HG02610 (cell line): ENCODE measurements around the gene ZMAT2.
"Not testable (repeated sequence)": the region's sequence is repeated elsewhere in the genome, so short reads cannot be mapped to it uniquely, and the experiment has no call there.

Experiments
- ATAC-seq: cut with Tn5 transposase; IDR thresholded peaks from one replicate; pipeline ENCODE4 v1.9.1; 2021; ENCODE audit warnings: mild to moderate bottlenecking, moderate library complexity; ENCODE audit not compliant: unreplicated experiment

ZMAT2 gene

GRCh38 chr5:140707812-140708211 is 7.6 kb downstream of the ZMAT2 start:
- no peak for ATAC-seq

GRCh38 chr5:140708787-140709186 is 8.5 kb downstream of the ZMAT2 start:
- not testable (repeated sequence) for ATAC-seq

GRCh38 chr5:140710899-140711552 is 10.8 kb downstream of the ZMAT2 start:
- peak; percentile 89 for ATAC-seq

DNA sequence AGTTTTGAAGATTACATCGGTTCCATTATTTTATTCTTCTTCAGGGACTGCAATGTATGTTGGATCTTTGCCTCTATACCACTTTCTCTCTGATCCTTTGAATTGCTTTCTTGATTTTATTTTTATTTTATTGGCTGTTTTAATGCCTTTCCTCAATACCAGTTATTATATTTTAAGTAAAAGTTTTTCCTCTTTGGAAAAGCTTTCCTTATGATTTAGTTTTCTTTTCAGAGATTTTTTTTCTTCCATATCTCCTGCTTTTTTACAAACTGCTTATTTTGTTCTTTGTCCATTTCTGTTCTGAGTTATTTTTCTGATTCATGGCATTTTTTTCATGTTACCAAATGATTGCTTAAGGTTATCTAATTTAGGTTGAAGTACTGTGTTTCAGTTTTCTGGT is 11.5 kb downstream of the ZMAT2 start:
- no peak for ATAC-seq

- no peak for ATAC-seq
Observed at GRCh38 chr5:140713562-140714094, 13.4 kb downstream of the ZMAT2 start.

GRCh38 chr5:140716238-140716637 is 16.0 kb downstream of the ZMAT2 start:
- ATAC-seq, result not testable (repeated sequence)

- ATAC-seq, result no peak
Observed at GRCh38 chr5:140718266-140718592, 18.0 kb downstream of the ZMAT2 start.

GRCh38 chr5:140720738-140721137 is 20.5 kb downstream of the ZMAT2 start:
- ATAC-seq, result not testable (repeated sequence)

DNA sequence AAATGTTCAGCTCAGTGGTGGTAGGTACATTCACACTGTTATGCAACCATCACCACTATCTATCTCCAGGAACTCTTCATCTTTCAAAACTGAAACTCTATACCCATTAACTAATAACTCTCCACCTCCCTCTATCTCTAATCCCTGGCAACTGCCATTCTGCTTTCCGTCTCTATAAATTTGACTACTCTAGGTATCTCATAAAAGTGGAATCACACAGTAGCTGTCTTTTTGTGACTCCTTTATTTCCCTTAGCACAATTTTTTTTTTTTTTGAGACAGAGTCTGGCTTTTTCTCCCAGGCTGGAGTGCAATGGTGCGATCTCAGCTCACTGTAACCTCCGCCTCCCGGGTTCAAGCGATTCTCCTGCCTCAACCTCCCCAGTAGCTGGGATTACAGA is 21.1 kb downstream of the ZMAT2 start:
- not testable (repeated sequence) for ATAC-seq

- ATAC-seq, result peak; percentile 96
Observed at GRCh38 chr5:140725799-140726471, 25.7 kb downstream of the ZMAT2 start.

- ATAC-seq, result no peak
Observed at GRCh38 chr5:140733098-140733497, 32.9 kb downstream of the ZMAT2 start.

- ATAC-seq, result no peak
Observed at GRCh38 chr5:140734354-140734753, 34.1 kb downstream of the ZMAT2 start.

- no peak for ATAC-seq
Observed at GRCh38 chr5:140737486-140737885, 37.2 kb downstream of the ZMAT2 start.

DNA sequence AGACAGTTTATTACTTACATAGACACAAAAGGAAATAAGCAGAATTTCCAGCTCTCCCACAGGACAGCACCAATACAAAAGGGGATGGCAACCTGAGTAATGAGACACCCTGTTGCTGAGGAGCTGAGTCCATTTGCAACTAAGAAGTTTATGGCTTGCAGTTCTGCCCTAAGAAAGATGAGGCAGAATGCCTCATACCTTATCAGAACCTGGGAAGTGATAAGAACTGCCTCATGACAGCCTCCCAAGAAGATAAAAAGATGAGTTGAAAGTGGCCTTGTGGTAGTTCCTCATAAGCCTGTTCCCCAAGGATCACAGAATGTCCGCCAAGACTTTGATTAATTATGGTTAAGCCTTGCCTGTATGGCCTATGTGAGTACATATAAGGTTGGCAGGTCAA is 41.7 kb downstream of the ZMAT2 start:
- ATAC-seq, result no peak

DNA sequence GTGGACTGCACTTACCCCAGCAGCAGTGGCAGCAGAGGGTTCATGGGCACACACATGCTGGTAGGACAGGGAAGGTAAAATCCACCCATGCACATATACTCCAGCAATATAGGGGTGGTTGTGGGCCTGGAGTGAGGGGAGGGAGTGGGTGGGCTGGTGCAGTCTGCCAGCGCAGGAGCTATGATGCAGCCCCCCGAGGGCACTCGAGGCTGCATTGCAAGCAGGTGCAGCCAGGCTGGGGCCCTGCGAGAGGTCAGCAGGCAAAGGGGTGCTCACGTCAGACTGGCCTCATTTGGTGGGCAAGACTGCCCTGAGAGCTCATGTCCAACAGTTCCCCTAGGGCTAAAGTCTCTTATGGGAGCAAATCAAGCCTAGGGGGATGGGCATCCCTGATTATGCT is 53.3 kb downstream of the ZMAT2 start:
- ATAC-seq, result no peak
